ENCODE data around the gene MIEF1. TPM values are rescaled to one million over a fixed set of nuclear protein-coding genes. Genes with fewer than 3 reads are reported as not detected.

Gene MIEF1
- total and polyA plus RNA-seq, 2 of the 8 experiments (the other 6 are each of a cell fraction or from before 2014, with no cell fraction given), result 16.8 to 32.7 TPM

DNA sequence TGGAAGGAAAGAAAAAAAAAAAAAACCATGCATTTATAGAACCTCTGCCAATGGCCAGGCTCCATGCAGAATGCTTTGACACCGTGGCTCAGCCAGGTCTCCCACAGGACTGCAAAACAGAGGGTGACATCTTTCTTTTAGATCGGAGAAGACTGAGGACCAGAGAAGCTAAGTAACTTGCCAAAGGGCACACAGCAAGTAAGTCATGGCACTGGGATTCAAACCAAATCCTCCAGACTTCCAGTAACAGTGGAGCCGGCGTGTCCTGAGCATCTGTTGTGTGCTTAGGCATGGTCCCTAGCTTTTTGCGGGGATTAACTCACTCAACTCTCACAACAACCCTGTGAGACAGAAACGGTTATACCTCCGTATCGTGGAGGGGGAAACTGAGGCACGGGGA, 24.5 kb upstream of the MIEF1 start (continued):
- no peak for TF ChIP-seq CEBPB (IDR thresholded peaks at IDR 0.05; ENCODE audit: low read depth, low read length)
- TF ChIP-seq, protein P1, sequence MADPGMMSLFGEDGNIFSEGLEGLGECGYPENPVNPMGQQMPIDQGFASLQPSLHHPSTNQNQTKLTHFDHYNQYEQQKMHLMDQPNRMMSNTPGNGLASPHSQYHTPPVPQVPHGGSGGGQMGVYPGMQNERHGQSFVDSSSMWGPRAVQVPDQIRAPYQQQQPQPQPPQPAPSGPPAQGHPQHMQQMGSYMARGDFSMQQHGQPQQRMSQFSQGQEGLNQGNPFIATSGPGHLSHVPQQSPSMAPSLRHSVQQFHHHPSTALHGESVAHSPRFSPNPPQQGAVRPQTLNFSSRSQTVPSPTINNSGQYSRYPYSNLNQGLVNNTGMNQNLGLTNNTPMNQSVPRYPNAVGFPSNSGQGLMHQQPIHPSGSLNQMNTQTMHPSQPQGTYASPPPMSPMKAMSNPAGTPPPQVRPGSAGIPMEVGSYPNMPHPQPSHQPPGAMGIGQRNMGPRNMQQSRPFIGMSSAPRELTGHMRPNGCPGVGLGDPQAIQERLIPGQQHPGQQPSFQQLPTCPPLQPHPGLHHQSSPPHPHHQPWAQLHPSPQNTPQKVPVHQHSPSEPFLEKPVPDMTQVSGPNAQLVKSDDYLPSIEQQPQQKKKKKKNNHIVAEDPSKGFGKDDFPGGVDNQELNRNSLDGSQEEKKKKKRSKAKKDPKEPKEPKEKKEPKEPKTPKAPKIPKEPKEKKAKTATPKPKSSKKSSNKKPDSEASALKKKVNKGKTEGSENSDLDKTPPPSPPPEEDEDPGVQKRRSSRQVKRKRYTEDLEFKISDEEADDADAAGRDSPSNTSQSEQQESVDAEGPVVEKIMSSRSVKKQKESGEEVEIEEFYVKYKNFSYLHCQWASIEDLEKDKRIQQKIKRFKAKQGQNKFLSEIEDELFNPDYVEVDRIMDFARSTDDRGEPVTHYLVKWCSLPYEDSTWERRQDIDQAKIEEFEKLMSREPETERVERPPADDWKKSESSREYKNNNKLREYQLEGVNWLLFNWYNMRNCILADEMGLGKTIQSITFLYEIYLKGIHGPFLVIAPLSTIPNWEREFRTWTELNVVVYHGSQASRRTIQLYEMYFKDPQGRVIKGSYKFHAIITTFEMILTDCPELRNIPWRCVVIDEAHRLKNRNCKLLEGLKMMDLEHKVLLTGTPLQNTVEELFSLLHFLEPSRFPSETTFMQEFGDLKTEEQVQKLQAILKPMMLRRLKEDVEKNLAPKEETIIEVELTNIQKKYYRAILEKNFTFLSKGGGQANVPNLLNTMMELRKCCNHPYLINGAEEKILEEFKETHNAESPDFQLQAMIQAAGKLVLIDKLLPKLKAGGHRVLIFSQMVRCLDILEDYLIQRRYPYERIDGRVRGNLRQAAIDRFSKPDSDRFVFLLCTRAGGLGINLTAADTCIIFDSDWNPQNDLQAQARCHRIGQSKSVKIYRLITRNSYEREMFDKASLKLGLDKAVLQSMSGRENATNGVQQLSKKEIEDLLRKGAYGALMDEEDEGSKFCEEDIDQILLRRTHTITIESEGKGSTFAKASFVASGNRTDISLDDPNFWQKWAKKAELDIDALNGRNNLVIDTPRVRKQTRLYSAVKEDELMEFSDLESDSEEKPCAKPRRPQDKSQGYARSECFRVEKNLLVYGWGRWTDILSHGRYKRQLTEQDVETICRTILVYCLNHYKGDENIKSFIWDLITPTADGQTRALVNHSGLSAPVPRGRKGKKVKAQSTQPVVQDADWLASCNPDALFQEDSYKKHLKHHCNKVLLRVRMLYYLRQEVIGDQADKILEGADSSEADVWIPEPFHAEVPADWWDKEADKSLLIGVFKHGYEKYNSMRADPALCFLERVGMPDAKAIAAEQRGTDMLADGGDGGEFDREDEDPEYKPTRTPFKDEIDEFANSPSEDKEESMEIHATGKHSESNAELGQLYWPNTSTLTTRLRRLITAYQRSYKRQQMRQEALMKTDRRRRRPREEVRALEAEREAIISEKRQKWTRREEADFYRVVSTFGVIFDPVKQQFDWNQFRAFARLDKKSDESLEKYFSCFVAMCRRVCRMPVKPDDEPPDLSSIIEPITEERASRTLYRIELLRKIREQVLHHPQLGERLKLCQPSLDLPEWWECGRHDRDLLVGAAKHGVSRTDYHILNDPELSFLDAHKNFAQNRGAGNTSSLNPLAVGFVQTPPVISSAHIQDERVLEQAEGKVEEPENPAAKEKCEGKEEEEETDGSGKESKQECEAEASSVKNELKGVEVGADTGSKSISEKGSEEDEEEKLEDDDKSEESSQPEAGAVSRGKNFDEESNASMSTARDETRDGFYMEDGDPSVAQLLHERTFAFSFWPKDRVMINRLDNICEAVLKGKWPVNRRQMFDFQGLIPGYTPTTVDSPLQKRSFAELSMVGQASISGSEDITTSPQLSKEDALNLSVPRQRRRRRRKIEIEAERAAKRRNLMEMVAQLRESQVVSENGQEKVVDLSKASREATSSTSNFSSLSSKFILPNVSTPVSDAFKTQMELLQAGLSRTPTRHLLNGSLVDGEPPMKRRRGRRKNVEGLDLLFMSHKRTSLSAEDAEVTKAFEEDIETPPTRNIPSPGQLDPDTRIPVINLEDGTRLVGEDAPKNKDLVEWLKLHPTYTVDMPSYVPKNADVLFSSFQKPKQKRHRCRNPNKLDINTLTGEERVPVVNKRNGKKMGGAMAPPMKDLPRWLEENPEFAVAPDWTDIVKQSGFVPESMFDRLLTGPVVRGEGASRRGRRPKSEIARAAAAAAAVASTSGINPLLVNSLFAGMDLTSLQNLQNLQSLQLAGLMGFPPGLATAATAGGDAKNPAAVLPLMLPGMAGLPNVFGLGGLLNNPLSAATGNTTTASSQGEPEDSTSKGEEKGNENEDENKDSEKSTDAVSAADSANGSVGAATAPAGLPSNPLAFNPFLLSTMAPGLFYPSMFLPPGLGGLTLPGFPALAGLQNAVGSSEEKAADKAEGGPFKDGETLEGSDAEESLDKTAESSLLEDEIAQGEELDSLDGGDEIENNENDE (IDR thresholded peaks at IDR 0.05; ENCODE audit: insufficient replicate concordance, low read length), result no peak
- TF ChIP-seq MAFK (IDR thresholded peaks at IDR 0.05; ENCODE audit: low read depth, low read length), result no peak
- TF ChIP-seq PHF8 (conservative IDR thresholded peaks at IDR 0.05; ENCODE audit: low read depth, low read length), result no peak
- no peak for TF ChIP-seq BACH1 (IDR thresholded peaks at IDR 0.05; ENCODE audit: low read length)
- no peak for TF ChIP-seq POLR2AphosphoS5 (IDR thresholded peaks at IDR 0.05; ENCODE audit: low read depth, low read length)
- TF ChIP-seq NRF1 (IDR thresholded peaks at IDR 0.05; ENCODE audit: low read depth, low read length), result no peak
- TF ChIP-seq SIRT6 (IDR thresholded peaks at IDR 0.05; ENCODE audit: low read length), result no peak
